A549 (cell line): ENCODE measurements around the gene CACNG3. TPM values are rescaled to one million over a fixed set of nuclear protein-coding genes. Genes with fewer than 3 reads are reported as not detected.
"Not testable (repeated sequence)": the region's sequence is repeated elsewhere in the genome, so short reads cannot be mapped to it uniquely, and the experiment has no call there.

Experiments used
- ATAC-seq, 2 experiments: fragments of 200-7000 bp in 1 of 2; fragments of >200 bp in 1 of 2; cut with Nextera tagmentation in 1 of 2; cut with Tn5 transposase in 1 of 2; 3 replicates each; pipeline versions ENCODE4 v1.8.0 to v1.9.1; 2018 to 2020; ENCODE audit warnings: mild to moderate bottlenecking in 1 of 2, moderate library complexity in 1 of 2
- CTCF ChIA-PET: fragments of 300-600 bp; sonication (Branson Sonifier 250); formaldehyde crosslinking; extraction: SDS; loops from one replicate; lab custom pipeline; 2021; ENCODE audit warnings: antibody characterized with exemption, inconsistent platforms; lab: Yijun Ruan, JAX
- POLR2A ChIA-PET: fragments of 350-600 bp; formaldehyde crosslinking; extraction: SDS; loops from one replicate; lab custom pipeline; 2021; ENCODE audit warnings: antibody characterized with exemption, inconsistent platforms; lab: Yijun Ruan, JAX
- DNase-seq, 2 experiments: peaks; one replicate each; pipeline versions ENCODE4 v3.0.0 to v3.0.0-alpha.2; 2011 to 2016; ENCODE audit warnings: low read depth in 1 of 2, low spot score in 1 of 2
- FAIRE-seq: peaks from 2 replicates; lab custom pipeline; 2011; peaks lifted over from hg19 to GRCh38; lab: Jason Lieb, UNC
- H3K27ac ChIP-seq, 2 experiments: fragments of >200 bp; sonication (Bioruptor Twin); formaldehyde crosslinking; 3 replicates each; pipeline ENCODE4 v1.5.1; 2016 to 2017
- H3K4me1 ChIP-seq: fragments of >200 bp; sonication (Bioruptor Twin); formaldehyde crosslinking; 3 replicates; pipeline ENCODE4 v1.6.1; 2016
- H3K4me2 ChIP-seq: fragments of >200 bp; sonication (Bioruptor Twin); formaldehyde crosslinking; 3 replicates; pipeline ENCODE4 v1.6.1; 2016
- H3K4me3 ChIP-seq: fragments of >200 bp; sonication (Bioruptor Twin); formaldehyde crosslinking; 3 replicates; pipeline ENCODE4 v1.5.1; 2016
- H3K9me3 ChIP-seq: fragments of >200 bp; sonication (Bioruptor Twin); formaldehyde crosslinking; 3 replicates; pipeline ENCODE4 v1.6.1; 2016
- BHLHE40 ChIP-seq: IDR thresholded peaks from 2 replicates; pipeline ENCODE4 v1.6.1; 2012; ENCODE audit warnings: low read depth, low read length, inconsistent platforms
- CHD2 ChIP-seq: fragments of 150-350 bp; IDR thresholded peaks from 2 replicates; pipeline ENCODE4 v1.6.1; 2014; ENCODE audit warnings: low read length; ENCODE audit not compliant: partially characterized antibody
- CHD4 ChIP-seq: fragments of 200-600 bp; sonication (generic); IDR thresholded peaks from 2 replicates; pipeline ENCODE4 v1.6.1; 2016; ENCODE audit warnings: antibody characterized with exemption, mild to moderate bottlenecking, borderline replicate concordance
- E2F6 ChIP-seq: IDR thresholded peaks from 2 replicates; pipeline ENCODE4 v1.6.1; 2012; ENCODE audit warnings: low read depth, borderline replicate concordance
- ESRRA ChIP-seq: fragments of 150-350 bp; IDR thresholded peaks from 2 replicates; pipeline ENCODE4 v1.6.1; 2014; ENCODE audit warnings: mild to moderate bottlenecking, low read length, borderline replicate concordance
- FOSB ChIP-seq: fragments of 250-450 bp; sonication (Bioruptor Pico); IDR thresholded peaks from 2 replicates; pipeline ENCODE4 v1.5.0; 2020; ENCODE audit warnings: mild to moderate bottlenecking, moderate library complexity
- GATA3 ChIP-seq: IDR thresholded peaks from 2 replicates; pipeline ENCODE4 v1.6.1; 2012; ENCODE audit warnings: borderline replicate concordance
- HDAC2 ChIP-seq: fragments of 200-600 bp; sonication (generic); IDR thresholded peaks from 2 replicates; pipeline ENCODE4 v1.6.1; 2016
- HOXB5 ChIP-seq: fragments of 250-450 bp; sonication (Bioruptor Pico); IDR thresholded peaks from 2 replicates; pipeline ENCODE4 v1.5.0; 2020; ENCODE audit warnings: mild to moderate bottlenecking, moderate library complexity
- JUN ChIP-seq, 2 experiments: fragments of >200 bp; sonication (Bioruptor Twin); formaldehyde crosslinking; IDR thresholded peaks; 2 replicates in 1 of 2; 3 replicates in 1 of 2; pipeline ENCODE4 v1.6.1; 2016 to 2017
- MAFK ChIP-seq: fragments of 450-650 bp; IDR thresholded peaks from 2 replicates; pipeline ENCODE4 v1.6.1; 2014; ENCODE audit not compliant: partially characterized antibody
- MAX ChIP-seq: IDR thresholded peaks from 2 replicates; pipeline ENCODE4 v1.6.1; 2012
- MAZ ChIP-seq: fragments of 150-350 bp; IDR thresholded peaks from 2 replicates; pipeline ENCODE4 v1.6.1; 2014; ENCODE audit warnings: antibody characterized with exemption, low read depth, low read length, borderline replicate concordance
- NFE2L2 ChIP-seq: fragments of 150-350 bp; conservative IDR thresholded peaks from 2 replicates; pipeline ENCODE4 v1.6.1; 2014; ENCODE audit warnings: low read length
- NPAS2 ChIP-seq: fragments of 250-450 bp; sonication (Bioruptor Pico); IDR thresholded peaks from 2 replicates; pipeline ENCODE4 v1.8.0; 2022; ENCODE audit warnings: mild to moderate bottlenecking, moderate library complexity, borderline replicate concordance
- NR3C1 ChIP-seq: fragments of >200 bp; sonication (Bioruptor Twin); formaldehyde crosslinking; IDR thresholded peaks from 3 replicates; pipeline ENCODE4 v1.6.1; 2017
- PHF8 ChIP-seq: fragments of 200-600 bp; sonication (generic); IDR thresholded peaks from 2 replicates; pipeline ENCODE4 v1.6.1; 2016; ENCODE audit warnings: low read depth, mild to moderate bottlenecking, antibody characterized with exemption, moderate library complexity, borderline replicate concordance
- POLR2AphosphoS2 ChIP-seq: conservative IDR thresholded peaks from 2 replicates; pipeline ENCODE4 v1.6.1; 2012; ENCODE audit warnings: low read length, improper control_type of control experiment, inconsistent platforms
- TFCP2L1 ChIP-seq: fragments of 250-450 bp; sonication (Bioruptor Pico); IDR thresholded peaks from 2 replicates; pipeline ENCODE4 v1.5.0; 2021; ENCODE audit warnings: mild to moderate bottlenecking
- WGBS: methylation state at CpG from one replicate; pipeline ENCODE4 v1.1.6; 2017; ENCODE audit errors: missing lambda C conversion rate; 5-methylcytosine and 5-hydroxymethylcytosine counted together
- polyA plus RNA-seq, 4 experiments: library from polyadenylated mRNA; depleted of rRNA in 3 of 4; stranded (reverse); fragments of >200 nt; fragmentation: RNase III in 1 of 4; extraction: RNeasy Plus Mini Kit Qiagen cat#74134 plus additional on column Dnase treatment in 1 of 4; gene quantifications; 2 replicates in 3 of 4; 3 replicates in 1 of 4; pipeline ENCODE4 v1.2.3, GENCODE V29; 2011 to 2017
- TF ChIP-seq, protein P1 (sequence below): fragments of >200 bp; sonication (Bioruptor Twin); formaldehyde crosslinking; IDR thresholded peaks from 3 replicates; pipeline ENCODE4 v1.6.1; 2016
- TF ChIP-seq, protein P2 (sequence below): fragments of >200 bp; sonication (Bioruptor Twin); formaldehyde crosslinking; IDR thresholded peaks from 2 replicates; pipeline ENCODE4 v1.6.1; 2016
- TF ChIP-seq, protein P3 (sequence below): fragments of 150-350 bp; IDR thresholded peaks from 2 replicates; pipeline ENCODE4 v1.6.1; 2014; ENCODE audit warnings: low read depth, mild to moderate bottlenecking, low read length

Gene CACNG3
- polyA plus RNA-seq, 2 of the 4 experiments (the other 2 are of a cell fraction) = not detected

DNA sequence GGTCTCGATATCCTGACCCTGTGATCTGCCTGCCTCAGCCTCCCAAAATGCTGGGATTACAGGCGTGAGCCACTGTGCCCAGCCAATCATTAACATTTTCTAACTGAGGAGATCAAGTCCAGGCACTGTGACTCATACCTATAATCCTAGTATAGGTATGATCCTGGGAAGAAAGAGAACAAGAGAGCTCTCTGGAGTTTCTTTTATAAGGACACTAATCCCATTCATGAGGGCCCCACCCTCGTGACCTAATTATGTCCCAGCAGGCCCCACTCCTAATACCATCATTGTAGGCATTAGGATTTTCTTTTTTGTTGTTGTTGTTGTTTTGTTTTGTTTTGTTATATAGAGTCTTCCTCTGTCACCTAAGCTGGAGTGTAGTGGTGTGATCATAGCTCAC, 80.4 kb downstream of the CACNG3 start (continued):
- TF ChIP-seq, protein P1, sequence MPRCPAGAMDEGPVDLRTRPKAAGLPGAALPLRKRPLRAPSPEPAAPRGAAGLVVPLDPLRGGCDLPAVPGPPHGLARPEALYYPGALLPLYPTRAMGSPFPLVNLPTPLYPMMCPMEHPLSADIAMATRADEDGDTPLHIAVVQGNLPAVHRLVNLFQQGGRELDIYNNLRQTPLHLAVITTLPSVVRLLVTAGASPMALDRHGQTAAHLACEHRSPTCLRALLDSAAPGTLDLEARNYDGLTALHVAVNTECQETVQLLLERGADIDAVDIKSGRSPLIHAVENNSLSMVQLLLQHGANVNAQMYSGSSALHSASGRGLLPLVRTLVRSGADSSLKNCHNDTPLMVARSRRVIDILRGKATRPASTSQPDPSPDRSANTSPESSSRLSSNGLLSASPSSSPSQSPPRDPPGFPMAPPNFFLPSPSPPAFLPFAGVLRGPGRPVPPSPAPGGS = no peak
- TF ChIP-seq FOSB (CRISPR knock-in tag) (no peak), TFCP2L1 (no peak), HDAC2 (no peak)
- TF ChIP-seq, all 56 proteins: peak for 0

GRCh38 chr16:24337013-24337412, 80.9 kb downstream of the CACNG3 start:
- Histone ChIP-seq H3K4me3 (no peak overlapping the region), H3K27ac (no peak overlapping the region), H3K4me1 (no peaks in the 10 kb centered on the region), H3K9me3 (no peaks in the 10 kb centered on the region), H3K4me2 (no peak overlapping the region)
- ChIA-PET CTCF (no interaction called here), POLR2A (no interaction called here)
- WGBS = 24% methylated on average over 4 of the region's 4 CpGs
- no peak for FAIRE-seq
- no peak for ATAC-seq
- no peak for DNase-seq
- TF ChIP-seq, protein P2, sequence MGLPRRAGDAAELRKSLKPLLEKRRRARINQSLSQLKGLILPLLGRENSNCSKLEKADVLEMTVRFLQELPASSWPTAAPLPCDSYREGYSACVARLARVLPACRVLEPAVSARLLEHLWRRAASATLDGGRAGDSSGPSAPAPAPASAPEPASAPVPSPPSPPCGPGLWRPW = no peak
- TF ChIP-seq PHF8 = no peak
- TF ChIP-seq MAZ = no peak
- TF ChIP-seq JUN (IDR thresholded peaks at IDR 0.05) = no peak
- TF ChIP-seq ESRRA = no peak
- no peak for TF ChIP-seq NPAS2 (CRISPR knock-in tag)
- TF ChIP-seq E2F6 = no peak
- no peak for TF ChIP-seq HOXB5 (CRISPR knock-in tag)
- no peak for TF ChIP-seq POLR2AphosphoS2
- no peak for TF ChIP-seq NR3C1
- TF ChIP-seq, protein P3, sequence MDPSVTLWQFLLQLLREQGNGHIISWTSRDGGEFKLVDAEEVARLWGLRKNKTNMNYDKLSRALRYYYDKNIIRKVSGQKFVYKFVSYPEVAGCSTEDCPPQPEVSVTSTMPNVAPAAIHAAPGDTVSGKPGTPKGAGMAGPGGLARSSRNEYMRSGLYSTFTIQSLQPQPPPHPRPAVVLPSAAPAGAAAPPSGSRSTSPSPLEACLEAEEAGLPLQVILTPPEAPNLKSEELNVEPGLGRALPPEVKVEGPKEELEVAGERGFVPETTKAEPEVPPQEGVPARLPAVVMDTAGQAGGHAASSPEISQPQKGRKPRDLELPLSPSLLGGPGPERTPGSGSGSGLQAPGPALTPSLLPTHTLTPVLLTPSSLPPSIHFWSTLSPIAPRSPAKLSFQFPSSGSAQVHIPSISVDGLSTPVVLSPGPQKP = no peak
- TF ChIP-seq CHD4 = no peak
- TF ChIP-seq BHLHE40 = no peak
- no peak for TF ChIP-seq CHD2
- TF ChIP-seq NFE2L2 = no peak
- TF ChIP-seq FOSB (CRISPR knock-in tag) = no peak
- no peak for TF ChIP-seq GATA3
- no peak for TF ChIP-seq MAFK
- no peak for TF ChIP-seq MAX

DNA sequence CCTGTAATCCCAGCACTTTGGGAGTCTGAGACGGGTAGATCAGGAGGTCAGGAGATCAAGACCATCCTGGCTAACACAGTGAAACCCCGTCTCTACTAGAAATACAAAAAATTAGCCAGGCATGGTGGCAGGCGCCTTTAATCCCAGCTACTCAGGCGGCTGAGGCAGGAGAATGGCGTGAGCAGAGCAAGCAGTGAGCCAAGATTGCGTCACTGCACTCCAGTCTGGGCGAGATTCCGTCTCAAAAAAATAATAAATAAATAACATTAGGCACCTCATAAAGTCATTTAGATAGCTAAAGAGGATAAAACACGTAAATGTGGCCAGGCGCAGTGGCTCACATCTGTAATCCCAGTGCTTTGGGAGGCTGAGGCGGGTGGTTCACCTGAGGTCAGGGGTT, 87.7 kb downstream of the CACNG3 start:
- CTCF ChIA-PET, H3K9me3 ChIP-seq, H3K4me2 ChIP-seq, POLR2A ChIA-PET, DNase-seq, ATAC-seq, H3K4me3 ChIP-seq, H3K27ac ChIP-seq, H3K4me1 ChIP-seq, FAIRE-seq: not testable (repeated sequence)
- WGBS = 25% methylated on average over 11 of the region's 11 CpGs
